Measurements from ENCODE around the gene SLC38A4. TPM values are rescaled to one million over a fixed set of nuclear protein-coding genes. Genes with fewer than 3 reads are reported as not detected.

SLC38A4 gene
- total RNA-seq, 1 experiment from 2014 or later: 0.96 TPM

- H2BK12ac ChIP-seq (ENCODE audit: insufficient read length, low read depth, low read length): no peak overlapping the region
- H3K27me3 ChIP-seq (ENCODE audit: insufficient read depth, low read length): no peaks in the 10 kb centered on the region
- H3K79me2 ChIP-seq (ENCODE audit: insufficient read depth, low read length): no peaks in the 10 kb centered on the region
- H3K9ac ChIP-seq (ENCODE audit: extremely low read depth, insufficient read length, low read length): no peak overlapping the region
- peaks cover 2 to 6% (median 3%) of the 10 kb centered on the region in 3 experiments; a peak in 5 of 7 replicates for H3K36me3 Mint-ChIP-seq (ENCODE audit: insufficient read depth in 1 of 3, low read depth in 3 of 3)
- H3K79me1 ChIP-seq (ENCODE audit: insufficient read depth, low read depth, low read length, poor library complexity, severe bottlenecking): no peaks in the 10 kb centered on the region
- H2BK20ac ChIP-seq (ENCODE audit: low read depth, low read length, poor library complexity, severe bottlenecking): no peak overlapping the region
- H3K4me3 Mint-ChIP-seq: no peak overlapping the region
- TF ChIP-seq, protein P1, sequence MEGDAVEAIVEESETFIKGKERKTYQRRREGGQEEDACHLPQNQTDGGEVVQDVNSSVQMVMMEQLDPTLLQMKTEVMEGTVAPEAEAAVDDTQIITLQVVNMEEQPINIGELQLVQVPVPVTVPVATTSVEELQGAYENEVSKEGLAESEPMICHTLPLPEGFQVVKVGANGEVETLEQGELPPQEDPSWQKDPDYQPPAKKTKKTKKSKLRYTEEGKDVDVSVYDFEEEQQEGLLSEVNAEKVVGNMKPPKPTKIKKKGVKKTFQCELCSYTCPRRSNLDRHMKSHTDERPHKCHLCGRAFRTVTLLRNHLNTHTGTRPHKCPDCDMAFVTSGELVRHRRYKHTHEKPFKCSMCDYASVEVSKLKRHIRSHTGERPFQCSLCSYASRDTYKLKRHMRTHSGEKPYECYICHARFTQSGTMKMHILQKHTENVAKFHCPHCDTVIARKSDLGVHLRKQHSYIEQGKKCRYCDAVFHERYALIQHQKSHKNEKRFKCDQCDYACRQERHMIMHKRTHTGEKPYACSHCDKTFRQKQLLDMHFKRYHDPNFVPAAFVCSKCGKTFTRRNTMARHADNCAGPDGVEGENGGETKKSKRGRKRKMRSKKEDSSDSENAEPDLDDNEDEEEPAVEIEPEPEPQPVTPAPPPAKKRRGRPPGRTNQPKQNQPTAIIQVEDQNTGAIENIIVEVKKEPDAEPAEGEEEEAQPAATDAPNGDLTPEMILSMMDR (conservative IDR thresholded peaks at IDR 0.05): no peak
- H3K4ac ChIP-seq (ENCODE audit: low read depth, low read length): no peak overlapping the region
- no peak overlapping the region for H2BK5ac ChIP-seq (ENCODE audit: insufficient read length, low read length)
- H2AK5ac ChIP-seq (ENCODE audit: insufficient read length, low read length): no peak overlapping the region
- no peak overlapping the region for H3K4me2 ChIP-seq (ENCODE audit: insufficient read depth, insufficient read length, low read length)
- no peak overlapping the region for H3K14ac ChIP-seq (ENCODE audit: insufficient read depth, low read length)
- no peak overlapping the region for H3K23ac ChIP-seq (ENCODE audit: insufficient read length, low read depth, low read length)
- H3T11ph ChIP-seq (ENCODE audit: low read length): no peak overlapping the region
- WGBS (ENCODE audit: extremely low coverage, insufficient read length, low lambda C conversion rate): no CpG with 5 or more reads among the region's 3 CpGs
- H3K56ac ChIP-seq (ENCODE audit: insufficient read length, low read depth, low read length): no peak overlapping the region
- no peak overlapping the region for H3K18ac ChIP-seq (ENCODE audit: insufficient read length, low read depth, low read length)
- H4K91ac ChIP-seq (ENCODE audit: insufficient read length, low read depth, low read length): no peak overlapping the region
- H4K5ac ChIP-seq (ENCODE audit: insufficient read length, low read depth, low read length): no peak overlapping the region
- no peaks in the 10 kb centered on the region for H3K4me1 ChIP-seq (ENCODE audit: insufficient read depth, low read length)
- peaks cover 5 to 10% of the 10 kb centered on the region in 2 experiments; a peak in 4 of 5 replicates for H3K9me3 Mint-ChIP-seq
- no peak overlapping the region for H2BK15ac ChIP-seq (ENCODE audit: low read depth, low read length)
- no peak overlapping the region for H3K27ac ChIP-seq (ENCODE audit: insufficient read length, low read depth, low read length)
- no peak overlapping the region for H3K27ac Mint-ChIP-seq
- no peaks in the 10 kb centered on the region for H4K20me1 ChIP-seq (ENCODE audit: control insufficient read depth, insufficient read depth, insufficient read length)
- H4K8ac ChIP-seq (replicated peaks; ENCODE audit: insufficient read length, low read depth, low read length): no peak overlapping the region
- H3K23me2 ChIP-seq (ENCODE audit: insufficient read length, low read depth, low read length, poor library complexity, severe bottlenecking): no peaks in the 10 kb centered on the region
- DNase-seq: no peak
- no peaks in the 10 kb centered on the region for H3K27me3 Mint-ChIP-seq (ENCODE audit: low read depth)
- H2AFZ ChIP-seq (ENCODE audit: low read length): no peak overlapping the region
- no peaks in the 10 kb centered on the region for H3K4me1 Mint-ChIP-seq
- H2BK120ac ChIP-seq (ENCODE audit: low read depth, low read length, poor library complexity, severe bottlenecking): no peak overlapping the region
- H3K9me3 ChIP-seq (ENCODE audit: control insufficient read depth, low read depth, low read length): no peaks in the 10 kb centered on the region
Measured at GRCh38 chr12:46764005-46764404, 61.8 kb downstream of the SLC38A4 start.
